ENCODE measurements around the gene SEC16A. TPM values are rescaled to one million over a fixed set of nuclear protein-coding genes. Genes with fewer than 3 reads are reported as not detected.

The SEC16A gene
- total and polyA plus RNA-seq, 4 donors: 21.7 to 96.1 (median 66.0) TPM

GRCh38 chr9:136508729-136509500 is 26.1 kb upstream of the SEC16A start:
- no peaks in the 10 kb centered on the region for H3K27me3 ChIP-seq (ENCODE audit: control insufficient read depth in 4 of 4, insufficient read depth in 4 of 4, low read length in 3 of 4)
- no peaks in the 10 kb centered on the region for H3K9me3 ChIP-seq (ENCODE audit: control insufficient read depth in 4 of 4, low read length in 3 of 4)
- no peak overlapping the region for H3K27ac ChIP-seq (ENCODE audit: low read depth in 1 of 2, low read length in 2 of 2)
- no peak overlapping the region for H3K9ac ChIP-seq (ENCODE audit: low read depth in 1 of 2, low read length in 2 of 2)
- no peak for TF ChIP-seq GABPA (IDR thresholded peaks at IDR 0.05 in 1 of 2, conservative IDR thresholded peaks at IDR 0.05 in 1 of 2)
- no peak for TF ChIP-seq CTCF (IDR thresholded peaks at IDR 0.05; ENCODE audit: low read depth, low read length, missing input control)
- TF ChIP-seq JUND (IDR thresholded peaks at IDR 0.05): no peak
- H3K36me3 ChIP-seq (ENCODE audit: control insufficient read depth in 4 of 4, insufficient read depth in 3 of 4, low read depth in 1 of 4, low read length in 3 of 4): peaks cover 6 to 82% (median 42%) of the 10 kb centered on the region in 4 donors
- no peak for DNase-seq (ENCODE audit: low spot score)
- WGBS: 88% methylated on average over 37 of the region's 37 CpGs
- peaks cover 0 to 5% (median 0%) of the 10 kb centered on the region in 4 donors for H3K4me1 ChIP-seq (ENCODE audit: control insufficient read depth in 4 of 4, insufficient read depth in 4 of 4, low read length in 3 of 4)
- no peak overlapping the region for H3K4me3 ChIP-seq (ENCODE audit: low read depth in 1 of 3, low read length in 3 of 3)

- H3K4me1 ChIP-seq (ENCODE audit: control insufficient read depth in 4 of 4, insufficient read depth in 4 of 4, low read length in 3 of 4): peaks cover 0 to 5% (median 0%) of the 10 kb centered on the region in 4 donors
- WGBS: 95% methylated on average over 23 of the region's 23 CpGs
These were observed 25.1 kb upstream of the SEC16A start for GRCh38 chr9:136507992-136508375.

More at GRCh38 chr9:136507992-136508375, 25.1 kb upstream of the SEC16A start:
- DNase-seq (ENCODE audit: low spot score): no peak
- H3K27ac ChIP-seq (ENCODE audit: low read depth in 1 of 2, low read length in 2 of 2): no peak overlapping the region
- H3K9ac ChIP-seq (ENCODE audit: low read depth in 1 of 2, low read length in 2 of 2): no peak overlapping the region
- peaks cover 7 to 86% (median 47%) of the 10 kb centered on the region in 4 donors for H3K36me3 ChIP-seq (ENCODE audit: control insufficient read depth in 4 of 4, insufficient read depth in 3 of 4, low read depth in 1 of 4, low read length in 3 of 4)
- H3K4me3 ChIP-seq (ENCODE audit: low read depth in 1 of 3, low read length in 3 of 3): no peak overlapping the region
- no peaks in the 10 kb centered on the region for H3K27me3 ChIP-seq (ENCODE audit: control insufficient read depth in 4 of 4, insufficient read depth in 4 of 4, low read length in 3 of 4)
- TF ChIP-seq FOXA2 (IDR thresholded peaks at IDR 0.05) (no peak), HNF4A (conservative IDR thresholded peaks at IDR 0.05) (no peak), ATF3 (IDR thresholded peaks at IDR 0.05) (no peak), YY1 (IDR thresholded peaks at IDR 0.05) (no peak), CTCF (IDR thresholded peaks at IDR 0.05; ENCODE audit: low read depth, low read length, missing input control) (no peak), EGR1 (IDR thresholded peaks at IDR 0.05; ENCODE audit: low read depth in 2 of 2) (no peak), TAF1 (conservative IDR thresholded peaks at IDR 0.05) (no peak), REST (IDR thresholded peaks at IDR 0.05) (no peak), RAD21 (IDR thresholded peaks at IDR 0.05) (no peak), JUND (IDR thresholded peaks at IDR 0.05) (no peak), NR2F2 (IDR thresholded peaks at IDR 0.05) (no peak), ZBTB33 (IDR thresholded peaks at IDR 0.05) (no peak), FOXA1 (IDR thresholded peaks at IDR 0.05) (no peak), RXRA (IDR thresholded peaks at IDR 0.05) (no peak)
- H3K9me3 ChIP-seq (ENCODE audit: control insufficient read depth in 4 of 4, low read length in 3 of 4): no peaks in the 10 kb centered on the region

Measured in liver (tissue), 9 donors.